Mesothelial cell of epicardium (in vitro differentiated cells): Measurements from ENCODE around the gene MAN1C1. TPM values are rescaled to one million over a fixed set of nuclear protein-coding genes. Genes with fewer than 3 reads are reported as not detected.
A peak's percentile ranks its signal among the peaks of the same experiment; 100 is the strongest.

Experiments
- DNase-seq, 2 experiments: peaks; one replicate each; pipeline ENCODE4 v3.0.0; 2021; ENCODE audit warnings: low spot score in 2 of 2; ENCODE audit not compliant: unreplicated experiment in 2 of 2
- H3K27ac Mint-ChIP-seq: 2 replicates; pipeline ENCODE4 v1.8.0; 2021; ENCODE audit warnings: mixed read lengths
- H3K27me3 Mint-ChIP-seq: 2 replicates; pipeline ENCODE4 v1.8.0; 2021; ENCODE audit warnings: low read depth, mixed read lengths
- H3K36me3 Mint-ChIP-seq: 2 replicates; pipeline ENCODE4 v1.8.0; 2021; ENCODE audit warnings: mixed read lengths
- H3K4me1 Mint-ChIP-seq: 2 replicates; pipeline ENCODE4 v1.8.0; 2021; ENCODE audit warnings: mixed read lengths
- H3K4me3 Mint-ChIP-seq: 2 replicates; pipeline ENCODE4 v1.8.0; 2021; ENCODE audit warnings: mild to moderate bottlenecking, moderate library complexity, mixed read lengths
- H3K9me3 Mint-ChIP-seq: 2 replicates; pipeline ENCODE4 v1.8.0; 2021; ENCODE audit warnings: mixed read lengths
- total RNA-seq: library from RNA; stranded (reverse); gene quantifications from 3 replicates; pipeline ENCODE4 v1.2.1, GENCODE V29; 2021
- TF ChIP-seq, protein P1 (sequence below): fragments of 200-600 bp; sonication (generic); IDR thresholded peaks from one replicate; pipeline ENCODE4 v1.5.0; 2021; ENCODE audit warnings: antibody characterized with exemption; ENCODE audit not compliant: unreplicated experiment

Gene MAN1C1
- total RNA-seq, 1 donor from 2014 or later: 3.2 TPM

DNA sequence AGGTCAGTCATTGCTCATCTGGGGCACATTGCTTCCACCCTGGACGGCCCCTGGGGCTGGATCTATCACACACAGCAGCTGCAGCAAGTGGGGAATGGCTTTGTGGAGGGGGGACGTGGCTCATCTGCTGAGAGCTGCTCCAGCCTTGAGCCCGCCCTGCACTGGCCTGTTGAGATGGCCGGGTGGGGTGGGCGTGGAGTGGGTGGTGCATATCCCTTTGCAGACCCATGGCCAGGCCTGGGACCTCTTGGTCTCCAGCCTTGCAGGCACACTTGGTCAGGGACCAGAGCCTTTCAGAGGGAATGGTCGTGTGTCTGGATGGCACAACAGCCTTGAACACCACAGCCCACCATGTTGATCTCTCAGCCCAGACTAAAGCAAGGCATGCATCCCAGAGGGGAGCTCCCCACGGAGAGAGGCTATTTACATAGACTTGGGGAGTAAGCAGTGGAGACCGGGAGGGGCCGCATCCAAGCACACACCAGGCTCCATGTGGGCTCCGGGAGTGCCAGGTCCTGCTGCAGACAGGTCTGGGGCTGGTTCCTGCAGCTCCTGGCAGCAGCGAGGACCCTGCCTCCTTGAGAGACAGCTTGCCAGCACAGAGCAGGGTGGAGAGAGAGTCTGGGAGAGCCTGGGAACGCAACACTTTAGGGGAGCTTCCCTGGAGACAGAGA, 130.6 kb downstream of the MAN1C1 start:
- TF ChIP-seq, protein P1, sequence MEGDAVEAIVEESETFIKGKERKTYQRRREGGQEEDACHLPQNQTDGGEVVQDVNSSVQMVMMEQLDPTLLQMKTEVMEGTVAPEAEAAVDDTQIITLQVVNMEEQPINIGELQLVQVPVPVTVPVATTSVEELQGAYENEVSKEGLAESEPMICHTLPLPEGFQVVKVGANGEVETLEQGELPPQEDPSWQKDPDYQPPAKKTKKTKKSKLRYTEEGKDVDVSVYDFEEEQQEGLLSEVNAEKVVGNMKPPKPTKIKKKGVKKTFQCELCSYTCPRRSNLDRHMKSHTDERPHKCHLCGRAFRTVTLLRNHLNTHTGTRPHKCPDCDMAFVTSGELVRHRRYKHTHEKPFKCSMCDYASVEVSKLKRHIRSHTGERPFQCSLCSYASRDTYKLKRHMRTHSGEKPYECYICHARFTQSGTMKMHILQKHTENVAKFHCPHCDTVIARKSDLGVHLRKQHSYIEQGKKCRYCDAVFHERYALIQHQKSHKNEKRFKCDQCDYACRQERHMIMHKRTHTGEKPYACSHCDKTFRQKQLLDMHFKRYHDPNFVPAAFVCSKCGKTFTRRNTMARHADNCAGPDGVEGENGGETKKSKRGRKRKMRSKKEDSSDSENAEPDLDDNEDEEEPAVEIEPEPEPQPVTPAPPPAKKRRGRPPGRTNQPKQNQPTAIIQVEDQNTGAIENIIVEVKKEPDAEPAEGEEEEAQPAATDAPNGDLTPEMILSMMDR: no peak
- H3K4me1 Mint-ChIP-seq: peaks cover 15% of the 10 kb centered on the region

DNA sequence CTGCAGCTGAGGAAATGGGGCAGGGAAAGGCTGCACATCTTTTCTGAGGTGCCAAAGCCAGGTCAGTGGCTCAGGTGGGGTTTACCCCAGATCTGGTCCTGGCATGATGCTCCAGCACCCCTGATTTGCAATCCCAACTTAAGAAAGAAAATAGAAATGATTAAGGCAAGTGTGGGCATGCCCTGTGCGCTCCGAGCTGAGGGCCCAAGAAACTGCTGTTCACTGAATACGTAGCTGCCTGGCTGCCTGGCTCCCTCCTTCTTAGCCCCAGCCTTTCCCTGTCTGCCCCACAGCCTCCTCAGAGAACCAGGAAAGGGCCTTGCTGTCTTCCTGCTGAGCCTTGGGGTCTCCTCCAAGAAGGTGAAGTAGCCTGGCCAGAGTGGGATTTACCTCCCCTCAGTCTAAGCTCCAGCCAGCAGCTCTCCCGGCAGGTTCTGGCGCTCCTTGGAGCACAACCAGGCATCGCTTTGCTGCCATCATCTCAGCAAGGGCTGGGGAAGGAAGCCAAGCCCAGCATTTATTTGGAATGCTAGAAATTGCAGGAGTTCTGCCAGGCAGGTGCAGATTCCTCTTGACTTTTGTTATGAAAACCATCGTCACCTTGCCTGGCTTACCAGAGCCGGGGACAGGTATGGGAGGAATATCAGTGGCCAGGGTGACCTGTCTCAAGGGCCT, 132.1 kb downstream of the MAN1C1 start:
- DNase-seq: no peak
- TF ChIP-seq, protein P1: no peak
- H3K4me1 Mint-ChIP-seq: peaks cover 15% of the 10 kb centered on the region
- no peaks in the 10 kb centered on the region for H3K36me3 Mint-ChIP-seq
- H3K27ac Mint-ChIP-seq: peak overlapping the region; percentile 71
- no peaks in the 10 kb centered on the region for H3K9me3 Mint-ChIP-seq
- H3K4me3 Mint-ChIP-seq: no peak overlapping the region
- H3K27me3 Mint-ChIP-seq: peaks cover 13% of the 10 kb centered on the region

More for the DNA sequence above, 130.6 kb downstream of the MAN1C1 start:
- H3K27ac Mint-ChIP-seq: no peak overlapping the region
- H3K4me3 Mint-ChIP-seq: no peak overlapping the region
- DNase-seq: no peak
- H3K36me3 Mint-ChIP-seq: no peaks in the 10 kb centered on the region
- H3K27me3 Mint-ChIP-seq: peaks cover 15% of the 10 kb centered on the region
- no peaks in the 10 kb centered on the region for H3K9me3 Mint-ChIP-seq

DNA sequence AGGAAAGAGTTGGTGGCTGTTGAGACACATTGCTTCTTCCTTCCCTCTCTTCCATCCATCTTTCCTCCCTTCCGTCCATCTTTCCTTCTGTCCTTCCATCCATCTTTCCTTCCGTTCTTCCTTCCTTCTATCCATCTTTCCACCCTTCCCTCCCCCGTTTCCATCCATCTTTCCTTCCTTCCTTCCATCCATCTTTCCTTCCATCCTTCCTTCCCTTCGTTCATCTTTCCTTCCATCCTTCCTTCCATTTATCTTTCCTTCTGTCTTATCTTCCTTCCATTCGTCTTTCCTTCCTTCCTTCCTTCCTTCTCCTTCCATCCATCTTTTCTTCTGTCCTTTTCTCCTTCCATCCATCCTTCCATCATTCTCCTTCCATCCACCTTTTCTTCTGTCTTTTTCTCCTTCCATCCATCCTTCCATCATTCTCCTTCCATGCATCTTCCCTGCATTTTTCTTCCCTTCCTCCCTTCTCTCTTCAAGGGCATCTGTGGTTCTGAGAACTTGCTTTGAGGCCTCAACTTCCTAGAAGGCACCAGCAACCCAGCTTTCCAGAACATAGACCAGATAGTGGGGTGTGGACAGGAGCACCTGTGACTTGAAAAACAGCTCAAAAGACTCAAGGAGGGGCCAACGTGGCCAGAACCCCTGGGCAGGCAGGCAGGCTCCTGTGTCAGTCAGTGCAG, 134.5 kb downstream of the MAN1C1 start:
- TF ChIP-seq, protein P1: no peak
- Mint-ChIP-seq H3K4me1 (peaks cover 15% of the 10 kb centered on the region), H3K4me3 (no peak overlapping the region), H3K27me3 (peaks cover 22% of the 10 kb centered on the region), H3K36me3 (no peaks in the 10 kb centered on the region), H3K9me3 (no peaks in the 10 kb centered on the region), H3K27ac (no peak overlapping the region)
- no peak for DNase-seq

DNA sequence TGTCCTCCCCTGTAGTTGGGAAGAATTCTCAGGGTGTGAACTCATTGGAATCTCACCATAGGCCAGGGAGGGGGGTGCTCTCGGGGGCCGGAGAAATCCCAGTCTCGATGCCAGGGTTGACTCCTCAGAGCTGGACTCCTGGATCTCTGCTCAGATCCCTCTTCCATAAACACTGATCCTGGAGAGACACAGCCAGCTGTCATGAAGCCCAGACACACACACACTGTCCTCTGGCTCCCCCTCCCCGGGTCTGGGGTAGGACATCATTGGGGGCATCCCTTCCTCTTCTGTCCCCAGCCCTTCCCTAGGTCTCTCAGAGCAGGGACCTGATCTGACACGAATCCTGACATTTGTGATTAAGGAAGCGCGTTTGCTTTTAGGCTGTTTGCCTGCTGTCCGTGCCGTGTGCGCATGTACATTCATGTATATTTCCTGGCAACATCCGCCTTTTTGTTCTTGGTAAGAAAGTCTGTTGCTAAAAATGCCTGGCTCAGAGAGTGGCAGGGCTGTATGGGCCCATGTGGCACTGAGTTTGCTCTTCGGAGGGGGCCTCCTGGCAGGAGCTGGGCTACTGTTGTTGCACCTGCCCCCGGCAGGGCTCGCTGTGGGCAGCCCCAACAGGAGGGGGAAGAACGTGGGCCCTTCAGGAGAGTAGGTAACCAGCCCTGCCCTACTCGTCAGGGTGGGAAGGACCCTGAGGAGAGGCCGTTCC, 138.0 kb downstream of the MAN1C1 start:
- no peak for DNase-seq
- no peaks in the 10 kb centered on the region for H3K9me3 Mint-ChIP-seq
- H3K4me1 Mint-ChIP-seq: peaks cover 5% of the 10 kb centered on the region
- no peak overlapping the region for H3K4me3 Mint-ChIP-seq
- H3K36me3 Mint-ChIP-seq: no peaks in the 10 kb centered on the region
- no peak overlapping the region for H3K27ac Mint-ChIP-seq
- peaks cover 55% of the 10 kb centered on the region for H3K27me3 Mint-ChIP-seq
- TF ChIP-seq, protein P1: no peak

DNA sequence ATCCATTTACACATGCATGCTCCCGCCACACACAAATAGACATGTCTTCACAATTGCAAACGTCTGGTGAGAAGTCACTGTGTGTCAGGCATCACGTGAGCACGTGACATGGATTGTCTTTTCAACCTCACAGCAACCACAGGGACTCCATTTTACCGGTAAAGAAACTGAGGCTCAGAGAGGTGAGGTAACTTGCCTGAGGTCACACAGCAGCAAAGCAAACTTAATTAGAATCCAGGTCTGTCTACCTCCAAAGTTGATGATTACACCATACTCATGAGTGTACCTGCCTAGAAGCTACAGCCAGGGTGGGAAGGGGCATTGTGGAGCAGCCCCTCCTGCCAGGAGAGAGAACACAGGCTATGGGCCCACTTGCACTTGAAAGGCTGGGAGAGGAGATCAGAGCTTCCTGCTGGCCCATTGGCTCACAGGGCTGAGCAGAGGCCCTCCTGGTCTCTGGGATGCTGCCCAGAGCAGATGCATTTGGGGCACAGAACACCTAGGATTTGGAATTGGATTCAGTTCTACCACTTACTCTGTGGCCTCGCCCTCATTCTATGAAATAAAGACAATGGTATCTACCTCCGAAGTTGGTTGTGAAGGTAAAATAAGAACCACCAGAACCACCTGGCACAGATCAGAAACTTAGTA, 139.0 kb downstream of the MAN1C1 start:
- H3K27me3 Mint-ChIP-seq: peaks cover 64% of the 10 kb centered on the region

More for the DNA sequence above, 139.0 kb downstream of the MAN1C1 start:
- Mint-ChIP-seq H3K27ac (no peak overlapping the region), H3K9me3 (no peaks in the 10 kb centered on the region), H3K4me3 (no peak overlapping the region), H3K4me1 (peaks cover 5% of the 10 kb centered on the region), H3K36me3 (no peaks in the 10 kb centered on the region)
- TF ChIP-seq, protein P1: no peak
- DNase-seq: no peak
